ENCODE results near the gene FGD3. TPM values are rescaled to one million over a fixed set of nuclear protein-coding genes. Genes with fewer than 3 reads are reported as not detected.

Gene FGD3
- total RNA-seq, 1 donor, result not detected

DNA sequence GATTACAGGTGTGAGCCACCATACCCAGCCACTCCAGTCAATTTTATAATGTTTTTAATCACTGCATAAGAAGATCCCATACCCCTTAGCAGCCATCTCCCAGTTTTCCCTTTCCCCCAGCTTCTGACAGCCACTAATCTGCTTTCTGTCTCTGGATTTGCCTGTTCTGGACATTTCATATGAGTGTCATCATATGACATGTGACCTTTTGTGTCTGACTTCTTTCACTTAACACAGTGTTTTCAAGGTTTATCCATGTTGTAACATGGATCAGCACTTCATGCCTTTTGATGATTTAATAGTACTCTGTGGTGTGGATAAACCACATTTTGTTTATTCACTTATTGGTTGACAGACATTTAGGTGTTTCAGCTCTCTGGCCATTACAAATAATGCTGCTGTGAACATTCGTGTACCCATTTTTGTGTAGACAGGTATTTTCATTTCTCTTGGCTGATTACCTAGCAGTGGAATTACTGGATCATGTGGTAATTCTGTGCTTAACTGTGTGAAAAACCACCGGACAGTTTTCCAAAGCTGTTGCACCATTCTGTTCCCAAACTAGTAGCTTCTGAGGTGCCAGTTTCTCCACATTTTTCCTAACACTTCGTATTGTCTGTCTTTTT is 119.8 kb downstream of the FGD3 start:
- TF ChIP-seq, protein P1, sequence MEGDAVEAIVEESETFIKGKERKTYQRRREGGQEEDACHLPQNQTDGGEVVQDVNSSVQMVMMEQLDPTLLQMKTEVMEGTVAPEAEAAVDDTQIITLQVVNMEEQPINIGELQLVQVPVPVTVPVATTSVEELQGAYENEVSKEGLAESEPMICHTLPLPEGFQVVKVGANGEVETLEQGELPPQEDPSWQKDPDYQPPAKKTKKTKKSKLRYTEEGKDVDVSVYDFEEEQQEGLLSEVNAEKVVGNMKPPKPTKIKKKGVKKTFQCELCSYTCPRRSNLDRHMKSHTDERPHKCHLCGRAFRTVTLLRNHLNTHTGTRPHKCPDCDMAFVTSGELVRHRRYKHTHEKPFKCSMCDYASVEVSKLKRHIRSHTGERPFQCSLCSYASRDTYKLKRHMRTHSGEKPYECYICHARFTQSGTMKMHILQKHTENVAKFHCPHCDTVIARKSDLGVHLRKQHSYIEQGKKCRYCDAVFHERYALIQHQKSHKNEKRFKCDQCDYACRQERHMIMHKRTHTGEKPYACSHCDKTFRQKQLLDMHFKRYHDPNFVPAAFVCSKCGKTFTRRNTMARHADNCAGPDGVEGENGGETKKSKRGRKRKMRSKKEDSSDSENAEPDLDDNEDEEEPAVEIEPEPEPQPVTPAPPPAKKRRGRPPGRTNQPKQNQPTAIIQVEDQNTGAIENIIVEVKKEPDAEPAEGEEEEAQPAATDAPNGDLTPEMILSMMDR (IDR thresholded peaks at IDR 0.05; ENCODE audit: insufficient read depth, low read depth, low read length), result no peak
- H3K4me3 ChIP-seq (ENCODE audit: low read depth, low read length), result no peak overlapping the region
- DNase-seq (ENCODE audit: low read depth), result peak; percentile 24

DNA sequence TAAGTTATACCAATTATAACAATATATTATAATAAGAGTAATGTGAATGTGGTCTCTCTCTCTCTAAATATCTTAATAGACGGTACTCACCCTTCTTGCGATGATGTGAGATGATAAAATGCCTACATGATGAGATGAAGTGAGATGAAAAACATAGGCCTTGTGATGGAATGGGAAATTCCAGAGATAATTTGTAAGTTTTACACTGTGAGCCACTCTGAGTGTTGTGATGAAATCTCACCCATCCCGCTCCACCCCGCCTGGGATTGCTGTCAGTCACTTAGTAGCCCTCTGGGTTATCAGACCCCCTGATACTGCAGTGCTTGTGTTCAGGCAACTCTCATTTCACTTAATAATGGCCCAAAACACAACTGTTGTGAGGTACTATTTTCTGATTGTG is 121.6 kb downstream of the FGD3 start:
- TF ChIP-seq, protein P1 (IDR thresholded peaks at IDR 0.05; ENCODE audit: insufficient read depth, low read depth, low read length), result no peak
- DNase-seq (ENCODE audit: low read depth), result no peak
- no peak overlapping the region for H3K4me3 ChIP-seq (ENCODE audit: low read depth, low read length)

DNA sequence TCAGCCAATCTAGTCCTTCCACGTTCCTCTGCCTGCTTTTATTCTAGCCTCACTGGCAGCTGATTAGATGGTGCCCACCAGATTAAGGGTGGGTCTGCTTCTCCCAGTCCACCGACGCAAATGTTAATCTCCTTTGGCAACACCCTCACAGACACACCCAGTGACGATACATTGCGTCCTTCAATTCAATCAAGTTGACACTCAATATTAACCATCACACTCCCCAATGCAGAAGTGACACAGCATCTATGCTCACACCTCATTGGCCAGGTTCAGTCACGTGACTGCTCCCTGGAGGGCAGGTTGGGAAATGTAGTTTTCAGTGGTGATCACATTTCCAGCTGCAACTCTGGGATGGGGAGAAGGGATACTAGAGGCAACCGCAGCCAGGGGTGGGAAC is 124.1 kb downstream of the FGD3 start:
- DNase-seq (ENCODE audit: low read depth), result peak; percentile 50
- TF ChIP-seq, protein P1 (IDR thresholded peaks at IDR 0.05; ENCODE audit: insufficient read depth, low read depth, low read length), result no peak
- H3K4me3 ChIP-seq (ENCODE audit: low read depth, low read length), result no peak overlapping the region

DNA sequence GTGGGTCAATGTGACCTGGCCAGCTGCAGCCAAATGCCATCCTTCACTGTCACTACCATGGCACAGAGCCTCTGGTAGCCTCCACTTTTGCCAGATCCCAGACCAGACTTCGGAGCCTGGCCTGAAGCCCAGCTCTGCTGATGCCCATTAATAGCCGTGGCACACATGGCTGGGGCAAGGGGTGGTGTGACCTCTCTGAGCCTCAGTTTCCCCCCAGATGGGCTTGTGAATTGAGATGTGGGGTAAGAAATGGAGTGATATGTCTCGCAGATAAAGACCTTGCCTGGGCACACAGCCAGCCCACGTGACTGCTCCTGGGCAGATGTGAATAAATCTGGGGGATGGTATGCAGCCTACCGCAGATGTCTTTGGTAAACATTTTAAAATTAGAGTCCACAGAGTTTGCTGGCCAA is 125.1 kb downstream of the FGD3 start:
- peak; percentile 83 for DNase-seq (ENCODE audit: low read depth)
- TF ChIP-seq, protein P1 (IDR thresholded peaks at IDR 0.05; ENCODE audit: insufficient read depth, low read depth, low read length), result no peak
- H3K4me3 ChIP-seq (ENCODE audit: low read depth, low read length), result no peak overlapping the region

DNA sequence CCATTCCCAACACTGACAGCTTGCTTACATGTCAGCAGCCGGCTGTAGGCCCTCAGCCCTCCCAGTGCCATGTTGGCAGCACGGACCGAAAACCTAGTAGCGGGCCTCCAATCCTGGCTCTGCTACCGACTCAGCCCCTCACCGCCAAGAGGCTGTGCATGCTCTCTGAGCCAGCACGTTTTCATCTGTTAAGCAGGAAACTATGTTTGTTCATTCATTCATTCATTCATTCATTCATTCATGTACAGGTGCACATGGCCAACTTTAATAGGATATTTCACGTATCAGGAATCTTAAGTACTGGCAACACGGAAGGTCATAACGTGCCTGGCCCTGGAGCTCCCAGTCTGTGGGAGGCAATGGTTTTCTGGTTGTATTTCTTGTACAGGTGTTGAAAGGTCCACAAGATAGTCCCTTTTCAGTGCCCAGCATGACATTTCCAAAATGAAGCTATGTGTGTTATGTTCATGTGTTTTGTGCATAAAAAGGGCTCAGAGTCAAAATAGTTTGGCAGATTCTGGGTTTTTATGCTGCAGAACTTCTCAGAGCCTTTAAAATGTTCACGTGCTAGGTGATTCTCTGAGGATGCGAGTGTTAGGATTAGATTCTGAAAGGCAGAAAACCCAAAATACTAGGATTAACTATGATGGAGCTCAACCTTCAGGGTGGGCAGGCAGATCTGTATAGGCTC is 128.9 kb downstream of the FGD3 start:
- no peak for DNase-seq (ENCODE audit: low read depth)
- no peak overlapping the region for H3K4me3 ChIP-seq (ENCODE audit: low read depth, low read length)
- TF ChIP-seq, protein P1 (IDR thresholded peaks at IDR 0.05; ENCODE audit: insufficient read depth, low read depth, low read length), result no peak

DNA sequence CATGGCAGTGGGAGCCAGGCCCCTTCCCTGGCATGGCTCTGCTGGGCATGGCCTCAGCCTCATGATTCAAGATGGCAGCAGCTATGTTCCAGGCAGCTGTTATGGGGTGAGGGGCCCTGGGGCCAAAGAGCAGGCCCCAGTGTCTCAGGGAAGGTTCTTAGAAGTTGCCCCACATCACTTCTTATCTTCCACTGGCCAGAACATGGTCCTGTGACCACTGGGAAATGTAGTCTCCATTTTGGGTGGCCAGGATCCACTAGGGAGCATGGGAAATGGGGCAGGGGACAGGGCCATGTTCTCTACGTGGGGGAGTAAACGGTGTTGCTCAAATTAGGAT is 129.4 kb downstream of the FGD3 start:
- no peak overlapping the region for H3K4me3 ChIP-seq (ENCODE audit: low read depth, low read length)
- no peak for DNase-seq (ENCODE audit: low read depth)
- TF ChIP-seq, protein P1 (IDR thresholded peaks at IDR 0.05; ENCODE audit: insufficient read depth, low read depth, low read length), result no peak

Data from fibroblast of villous mesenchyme (primary cell).